HG03064 (cell line): ENCODE results near the gene PSEN2.
"Not testable (repeated sequence)": the region's sequence is repeated elsewhere in the genome, so short reads cannot be mapped to it uniquely, and the experiment has no call there.

ENCODE experiments used
- ATAC-seq: cut with Tn5 transposase; IDR thresholded peaks from one replicate; pipeline ENCODE4 v1.9.1; 2021; ENCODE audit warnings: low read depth; ENCODE audit not compliant: unreplicated experiment

PSEN2 gene

DNA sequence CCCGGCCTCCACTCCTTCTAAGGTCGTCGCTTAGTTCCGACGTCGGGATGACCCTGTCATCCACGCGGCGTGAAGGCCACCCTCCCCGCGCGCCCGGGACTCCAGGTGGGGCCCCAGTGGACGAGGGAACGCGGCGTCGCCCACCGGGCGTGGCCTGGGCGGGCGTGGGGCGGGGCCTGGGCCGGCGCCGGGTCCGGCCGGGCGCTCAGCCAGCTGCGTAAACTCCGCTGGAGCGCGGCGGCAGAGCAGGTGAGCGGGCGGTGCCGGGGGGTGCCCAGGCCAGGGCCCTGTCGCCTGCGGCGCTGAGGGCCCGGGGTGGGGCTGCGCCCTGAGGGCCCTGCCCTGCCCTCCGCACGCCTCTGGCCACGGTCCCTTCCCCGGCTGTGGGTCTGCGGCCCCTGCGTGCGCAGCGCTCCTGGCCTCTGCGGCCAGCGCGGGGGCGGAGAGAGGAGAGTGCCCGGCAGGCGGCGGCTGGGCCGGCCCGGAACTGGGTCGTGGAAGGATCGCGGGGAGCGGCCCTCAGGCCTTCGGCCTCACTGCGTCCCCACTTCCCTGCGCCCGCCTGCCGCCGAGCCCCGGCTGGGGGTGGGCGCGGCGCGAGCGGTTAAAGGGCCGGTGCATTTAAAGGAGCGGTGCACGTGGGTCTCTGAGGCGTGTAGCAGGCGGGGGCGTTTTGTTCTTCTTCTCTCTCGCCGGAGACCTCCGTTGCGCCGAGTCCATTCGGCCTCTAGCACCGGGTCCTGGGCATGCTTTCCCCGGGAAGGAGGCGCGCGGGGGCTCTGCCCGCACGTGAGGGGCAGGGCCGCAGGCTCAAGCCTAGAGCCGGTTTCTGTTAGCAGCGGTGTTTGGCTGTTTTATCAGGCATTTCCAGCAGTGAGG lies at the start of gene PSEN2:
Gene PSEN2, plus strand, starts transcription at position 216 of the 879 bp plus-strand sequence. CDS start 11,292 bp downstream, outside the sequence.
- ATAC-seq: peak; percentile 90

DNA sequence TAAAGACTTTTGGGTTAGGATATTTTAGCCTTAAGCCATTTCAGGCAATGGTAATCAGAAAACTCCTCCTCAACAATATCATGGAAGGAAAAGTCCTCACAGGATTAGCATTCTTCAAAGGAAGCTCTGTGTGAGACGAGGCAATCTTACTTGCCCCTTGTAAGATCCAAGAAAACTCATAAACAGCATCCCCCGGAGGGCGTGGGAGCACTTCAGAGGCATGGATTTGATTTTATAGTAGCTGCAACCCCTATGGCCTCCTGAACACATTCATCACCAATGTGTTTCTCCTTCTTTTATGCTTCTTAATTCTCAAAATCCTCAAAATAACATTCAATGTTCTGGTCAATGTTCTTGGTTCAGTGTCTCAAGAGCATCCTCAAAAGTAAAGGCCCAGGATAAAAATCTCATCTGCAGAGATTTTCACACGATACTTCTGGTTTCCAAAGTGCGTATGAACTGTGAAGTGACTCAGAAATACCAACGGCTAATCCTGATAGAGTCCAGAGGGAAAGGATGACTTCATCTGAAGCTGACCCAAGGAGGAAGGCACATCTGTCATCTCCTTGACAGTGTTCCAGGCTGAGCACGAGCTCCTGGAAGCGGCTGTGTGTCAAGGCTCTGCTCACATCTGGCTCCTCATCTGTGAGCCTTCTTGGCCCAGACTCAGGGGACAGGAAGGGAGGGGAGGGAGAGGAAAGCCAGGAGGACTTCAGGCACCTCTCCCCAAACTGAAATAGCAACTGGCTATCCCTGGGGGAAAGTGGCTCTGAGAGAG lies 49.3 kb upstream of the PSEN2 start:
- no peak for ATAC-seq

DNA sequence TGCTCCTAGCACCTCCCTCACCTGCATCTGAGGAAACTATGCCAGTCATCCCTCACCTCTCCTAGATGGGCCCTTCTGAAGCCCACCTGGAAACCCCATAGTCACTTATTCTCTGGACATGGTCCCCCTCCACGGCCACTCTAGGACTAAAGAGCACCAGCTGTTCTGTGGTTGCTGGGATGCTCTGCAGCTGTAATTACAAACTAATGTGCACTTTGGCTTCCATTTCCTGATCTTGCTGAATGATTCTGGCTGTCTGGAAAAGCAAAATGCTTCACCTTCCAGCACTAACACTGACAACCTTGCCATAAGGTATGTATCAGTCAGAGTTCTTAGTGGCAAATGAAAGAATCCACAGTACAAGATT lies 48.7 kb upstream of the PSEN2 start:
- ATAC-seq: no peak

DNA sequence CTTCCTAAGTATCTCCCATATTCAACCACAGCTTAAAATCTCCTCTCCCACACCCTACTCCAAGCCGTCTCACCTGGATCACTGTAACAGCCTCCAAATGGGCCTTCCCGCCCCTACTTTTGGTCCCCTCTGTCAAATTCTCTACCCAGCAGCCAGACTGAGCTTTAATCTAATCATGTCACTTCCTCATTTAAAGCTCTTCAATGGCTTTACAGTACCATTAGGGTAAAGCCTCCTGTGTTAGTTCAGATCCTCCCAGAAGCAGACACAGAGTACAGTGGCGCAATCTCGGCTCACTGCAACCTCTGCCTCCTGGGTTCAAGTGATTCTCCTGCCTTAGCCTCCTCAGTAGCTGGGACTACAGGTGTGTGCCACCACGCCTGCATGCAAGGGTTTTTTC lies 46.8 kb upstream of the PSEN2 start:
- ATAC-seq: no peak

DNA sequence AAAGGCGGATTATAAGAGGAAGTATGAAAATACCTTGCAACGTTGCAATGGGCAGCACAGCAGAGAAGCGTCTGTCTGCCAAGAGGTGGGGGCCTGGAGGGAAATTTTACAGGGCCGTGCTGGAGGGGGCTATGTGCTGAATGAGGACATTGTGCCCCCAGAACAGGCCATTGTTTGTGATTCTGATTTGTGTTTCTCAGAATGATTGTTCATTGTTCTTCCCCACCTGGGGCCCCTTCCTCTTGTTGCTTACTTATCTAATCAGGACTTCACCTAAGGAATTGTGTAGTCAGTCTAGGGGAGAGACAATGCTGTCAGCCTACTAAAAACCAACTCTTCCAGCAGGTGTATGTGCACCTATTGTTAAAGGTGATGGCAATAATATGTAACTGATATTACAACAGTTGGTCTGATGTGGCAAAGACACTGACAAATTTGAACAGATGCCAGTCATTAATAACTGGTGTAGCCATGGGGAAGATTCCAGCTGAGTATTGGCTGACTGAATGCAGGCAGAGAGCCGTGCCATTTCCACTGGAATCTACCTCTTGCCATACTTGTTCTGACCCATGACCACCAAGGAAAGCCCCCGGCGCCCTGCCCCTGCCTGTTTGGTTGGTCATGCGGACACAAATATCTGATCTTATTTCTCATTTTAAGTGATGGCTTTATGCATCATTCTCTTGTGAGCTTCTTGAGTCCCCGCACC lies 45.2 kb upstream of the PSEN2 start:
- ATAC-seq: no peak

DNA sequence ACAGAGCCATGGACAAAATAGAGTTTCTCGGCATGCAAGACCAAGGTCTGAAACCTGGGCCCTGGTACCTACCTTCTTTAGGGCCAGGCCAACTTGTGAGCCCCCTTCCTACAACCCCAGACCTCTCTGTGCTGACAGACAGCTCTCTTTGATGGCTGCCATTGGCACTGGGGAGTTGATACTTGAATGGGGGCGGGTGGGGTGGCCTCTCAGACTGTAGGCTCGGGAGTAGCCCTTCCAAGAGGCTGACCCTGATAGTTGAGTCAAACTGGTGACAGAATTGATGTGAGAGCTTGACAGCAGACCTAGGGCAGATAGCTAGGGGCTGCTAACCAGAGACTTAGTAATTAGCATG lies 44.7 kb upstream of the PSEN2 start:
- no peak for ATAC-seq

DNA sequence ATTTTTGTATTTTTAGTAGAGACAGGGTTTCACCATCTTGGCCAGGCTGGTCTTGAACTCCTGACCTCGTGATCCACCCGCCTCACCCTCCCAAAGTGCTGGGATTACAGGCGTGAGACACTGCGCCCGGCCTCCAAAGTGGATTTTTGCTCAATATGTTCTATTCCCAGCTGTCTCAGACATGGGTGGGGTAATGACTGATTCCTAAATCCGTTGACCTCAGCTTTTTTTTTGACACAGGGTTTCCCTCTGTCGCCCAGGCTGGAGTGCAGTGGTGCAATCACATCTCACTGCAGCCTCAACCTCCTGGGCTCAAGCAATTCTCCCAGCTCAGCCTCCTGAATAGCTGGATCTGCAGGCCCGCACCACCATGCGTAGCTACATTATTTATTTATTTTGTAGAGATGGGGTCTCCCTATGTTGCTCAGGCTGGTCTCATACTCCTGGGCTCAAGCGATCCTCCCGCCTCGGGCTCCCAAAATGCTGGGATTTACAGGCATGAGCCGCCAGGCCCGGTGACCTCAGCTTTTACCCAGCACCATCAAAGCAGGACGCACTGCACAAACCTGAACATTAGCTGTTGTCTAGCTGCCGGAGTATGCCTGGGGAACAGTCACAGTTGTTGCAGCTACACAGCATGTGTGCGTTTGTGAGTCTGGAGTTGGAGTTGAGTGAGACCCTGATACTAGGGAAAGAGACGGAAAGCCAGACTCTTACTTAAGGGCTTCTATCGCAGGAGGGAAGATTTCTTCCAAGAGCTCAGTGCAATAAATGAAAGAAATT lies 43.7 kb upstream of the PSEN2 start:
- no peak for ATAC-seq

DNA sequence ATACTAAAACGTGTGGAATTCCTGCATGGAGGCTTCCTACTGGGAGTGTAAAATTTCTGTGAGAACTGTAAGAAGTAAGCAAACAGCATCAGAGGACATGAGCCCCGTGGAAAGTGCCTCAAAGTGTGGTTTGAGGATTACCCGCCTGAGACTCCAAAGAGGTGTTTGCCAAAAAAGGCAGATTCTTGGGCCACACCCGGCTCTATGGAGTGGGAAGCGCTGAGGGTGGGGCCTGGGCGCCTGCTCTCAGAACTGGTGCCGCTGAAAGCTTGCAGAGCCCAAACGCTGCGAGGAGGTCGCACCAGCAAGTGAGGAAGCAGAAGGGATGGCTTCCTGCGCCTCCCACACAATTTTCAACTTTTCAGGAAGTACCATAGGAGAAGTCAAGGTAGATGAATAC lies 43.0 kb upstream of the PSEN2 start:
- ATAC-seq: no peak

DNA sequence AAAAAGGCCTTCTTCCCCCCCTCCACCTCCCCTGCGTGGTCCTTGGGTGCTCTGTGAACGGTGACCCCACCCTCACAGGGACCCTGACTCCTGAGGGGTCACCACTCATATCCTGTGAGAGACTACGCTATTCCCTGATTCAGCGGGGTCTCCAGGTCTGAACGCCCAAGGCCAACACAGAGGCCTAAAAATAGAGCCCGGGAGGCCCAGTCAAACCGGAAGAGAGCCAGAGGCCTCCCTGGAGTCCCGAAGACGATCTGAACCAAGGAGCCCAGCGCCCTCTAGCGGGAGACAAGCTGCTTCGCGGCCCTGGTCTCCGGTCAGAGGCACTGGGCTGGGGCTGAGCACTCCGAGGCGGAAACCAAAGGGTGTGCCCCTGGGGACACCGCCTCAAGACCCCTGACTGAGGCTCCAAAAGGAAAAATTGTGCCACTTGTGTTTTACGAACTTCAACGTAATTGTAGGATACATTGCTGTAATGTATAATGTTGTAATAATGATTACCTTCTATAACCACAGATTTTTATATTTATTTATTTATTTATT lies 42.4 kb upstream of the PSEN2 start:
- peak; percentile 94 for ATAC-seq

DNA sequence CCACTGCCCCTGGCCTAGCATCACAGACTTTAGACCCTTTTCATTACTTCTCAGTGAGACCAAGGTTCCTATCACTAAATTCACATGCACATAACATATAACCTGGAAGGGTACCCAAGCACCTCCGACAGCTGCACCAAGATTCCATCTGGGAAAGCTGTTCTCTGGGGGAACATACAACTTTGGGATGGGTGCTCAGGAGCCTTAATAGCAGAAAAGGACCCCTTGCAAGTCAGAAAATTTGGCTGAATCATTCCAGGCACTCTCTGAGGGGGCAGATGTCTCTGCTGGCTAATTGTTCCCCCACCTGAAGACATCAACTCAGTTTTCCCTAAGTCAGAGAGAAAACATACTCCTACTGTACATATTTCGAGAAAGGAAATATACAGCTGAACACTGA lies 41.3 kb upstream of the PSEN2 start:
- ATAC-seq: no peak

DNA sequence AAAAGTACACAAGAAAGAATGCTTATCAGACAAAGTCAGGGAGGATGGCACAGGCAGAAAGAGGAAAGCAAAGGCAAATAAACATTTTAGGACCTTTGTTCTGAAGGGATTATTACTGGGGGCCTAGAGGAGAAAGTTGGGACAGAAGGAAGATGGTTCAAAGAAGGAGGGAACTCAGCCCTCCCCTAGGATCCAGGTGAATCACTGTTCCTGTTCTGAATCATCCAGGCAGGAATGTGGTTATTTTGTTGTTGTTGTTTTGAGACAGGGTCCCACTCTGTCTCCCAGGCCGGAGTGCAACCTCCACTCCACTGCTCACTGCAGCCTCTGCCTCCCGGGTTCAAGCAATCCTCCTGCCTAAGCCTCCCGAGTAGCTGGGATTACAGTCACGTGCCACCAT lies 38.5 kb upstream of the PSEN2 start:
- ATAC-seq: no peak

DNA sequence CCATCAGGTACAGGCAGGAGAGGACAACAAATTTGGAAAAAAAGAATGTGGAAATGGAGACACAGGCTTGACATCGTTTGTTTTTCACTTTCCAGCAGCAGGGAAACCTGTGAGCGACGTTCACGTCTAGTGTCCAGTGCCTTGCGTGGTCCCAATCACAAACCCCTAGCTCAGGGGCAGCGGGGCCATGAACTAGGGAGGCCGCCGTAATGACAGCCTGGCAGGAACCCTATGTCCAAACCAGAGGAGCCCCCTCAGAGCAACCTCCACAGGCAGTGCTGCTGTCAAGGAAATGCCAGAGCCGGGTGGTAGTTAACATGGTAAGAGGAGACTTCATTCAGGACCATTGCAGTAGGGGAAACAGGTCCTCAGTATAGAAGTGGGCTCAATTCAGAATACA lies 37.8 kb upstream of the PSEN2 start:
- no peak for ATAC-seq

DNA sequence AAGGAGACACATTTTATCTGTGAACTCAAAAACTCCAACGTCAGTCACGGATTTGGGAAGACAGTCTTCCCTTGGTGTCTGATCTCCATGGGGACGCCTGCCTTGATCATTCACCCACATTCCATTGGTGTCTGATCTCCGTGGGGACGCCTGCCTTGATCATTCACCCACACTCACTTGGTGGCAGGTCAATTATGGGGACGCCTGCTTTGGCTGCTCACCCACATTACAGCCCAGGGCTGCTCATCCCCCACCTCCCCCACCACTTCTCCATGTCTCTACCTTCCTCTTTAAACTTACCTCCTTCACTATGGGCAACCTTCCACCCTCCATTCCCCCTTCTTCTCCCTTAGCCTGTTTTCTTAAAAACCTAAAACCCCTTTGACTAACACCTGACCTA lies 36.2 kb upstream of the PSEN2 start:
- ATAC-seq: not testable (repeated sequence)

DNA sequence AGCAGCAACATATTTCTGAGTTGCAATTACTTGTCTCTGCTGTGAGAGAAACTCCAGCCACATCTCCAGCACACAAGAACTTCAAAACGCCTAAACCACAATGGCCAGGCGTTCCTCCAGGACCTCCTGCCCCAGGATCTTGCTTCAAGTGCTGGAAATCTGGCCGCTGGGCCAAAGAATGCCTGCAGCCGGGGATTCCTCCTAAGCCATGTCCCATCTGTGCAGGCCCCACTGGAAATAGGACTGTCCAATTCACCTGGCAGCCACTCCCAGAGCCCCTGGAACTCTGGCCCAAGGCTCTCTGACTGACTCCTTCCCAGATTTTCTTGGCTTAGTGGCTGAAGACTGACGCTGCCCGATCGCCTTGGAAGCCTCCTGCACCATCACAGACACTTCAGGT lies 35.0 kb upstream of the PSEN2 start:
- ATAC-seq: not testable (repeated sequence)

DNA sequence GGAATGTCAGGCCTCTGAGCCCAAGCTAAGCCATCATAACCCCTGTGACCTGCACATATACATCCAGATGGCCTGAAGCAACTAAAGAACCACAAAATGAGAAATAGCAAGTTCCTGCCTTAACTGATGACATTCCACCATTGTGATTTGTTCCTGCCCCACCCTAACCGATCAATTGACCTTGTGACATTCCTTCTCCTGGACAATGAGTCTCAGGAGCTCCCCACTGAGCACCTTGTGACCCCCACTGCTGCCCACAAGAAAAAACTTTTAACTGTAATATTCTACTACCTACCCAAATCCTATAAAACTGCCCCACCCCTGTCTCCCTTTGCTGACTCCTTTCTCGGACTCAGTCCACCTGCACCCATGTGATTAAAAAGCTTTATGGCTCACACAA lies 32.5 kb upstream of the PSEN2 start:
- ATAC-seq: not testable (repeated sequence)

DNA sequence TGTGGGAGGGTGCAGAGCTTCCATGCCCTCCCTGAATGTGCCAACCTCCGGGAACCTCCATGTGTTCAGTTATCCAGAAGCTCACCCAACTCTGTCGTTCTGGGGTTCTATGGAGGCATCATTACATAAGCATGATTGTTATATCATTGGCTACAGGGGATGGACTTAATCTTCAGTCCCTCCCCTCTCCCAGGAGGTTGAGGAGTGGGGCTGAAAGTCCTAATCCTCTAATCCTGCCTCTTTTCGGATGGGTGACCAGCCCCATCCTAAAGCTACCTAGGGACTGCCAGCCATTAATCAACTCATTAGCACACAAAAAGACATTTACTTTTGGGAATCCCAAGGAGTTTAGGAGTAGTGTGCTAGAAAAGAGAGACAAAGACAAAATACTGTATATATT lies 32.0 kb upstream of the PSEN2 start:
- ATAC-seq: no peak

DNA sequence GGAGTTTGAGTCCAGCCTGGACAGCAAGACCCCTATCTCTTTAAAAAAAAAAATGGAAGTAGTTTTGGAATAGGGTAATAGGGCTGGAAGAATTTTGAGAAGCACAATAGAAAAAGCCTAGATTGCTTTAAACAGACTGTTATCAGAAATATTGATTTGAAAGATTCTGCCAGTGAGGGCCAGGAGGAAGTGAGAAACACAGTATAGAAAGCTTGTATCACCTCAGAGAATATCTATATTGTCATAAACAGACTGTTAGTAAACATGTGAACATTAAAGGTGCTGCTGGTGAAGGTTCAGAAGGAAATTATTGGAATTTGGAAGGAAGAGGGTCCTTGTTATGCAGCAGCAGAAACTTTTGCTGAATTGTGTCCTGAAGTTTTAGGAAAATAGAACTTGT lies 24.8 kb upstream of the PSEN2 start:
- ATAC-seq: no peak

DNA sequence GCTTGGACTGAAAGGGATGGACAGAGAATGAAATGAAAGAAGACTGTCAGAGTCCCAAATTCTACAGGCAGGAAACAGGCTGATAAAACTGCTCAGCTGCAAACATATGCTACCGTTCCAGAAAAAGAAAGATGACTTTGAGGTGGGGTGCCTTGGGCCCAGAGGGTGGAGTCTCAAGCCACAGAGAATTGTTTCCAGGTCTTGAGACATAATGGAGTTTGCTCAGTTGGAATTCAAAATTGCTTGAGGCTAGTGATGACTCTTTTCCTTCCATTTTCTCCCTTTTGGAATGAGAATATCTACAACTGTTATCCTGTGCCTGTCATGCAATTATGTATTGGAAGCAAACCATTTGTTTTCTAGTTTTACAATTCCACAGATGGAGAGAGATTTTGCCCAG lies 23.6 kb upstream of the PSEN2 start:
- no peak for ATAC-seq

DNA sequence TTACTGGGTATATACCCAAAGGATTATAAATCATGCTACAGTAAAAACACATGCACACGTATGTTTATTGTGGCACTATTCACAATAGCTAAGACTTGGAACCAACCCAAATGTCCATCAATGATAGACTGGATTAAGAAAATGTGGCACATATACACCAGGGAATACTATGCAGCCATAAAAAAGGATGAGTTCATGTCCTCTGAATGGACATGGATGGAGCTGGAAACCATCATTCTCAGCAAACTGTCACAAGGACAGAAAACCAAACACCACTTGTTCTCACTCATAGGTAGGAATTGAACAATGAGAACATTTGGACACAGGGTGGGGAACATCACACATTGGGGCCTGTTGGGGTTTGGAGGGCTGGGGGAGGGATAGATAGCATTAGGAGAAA lies 15.9 kb upstream of the PSEN2 start:
- ATAC-seq: not testable (repeated sequence)

DNA sequence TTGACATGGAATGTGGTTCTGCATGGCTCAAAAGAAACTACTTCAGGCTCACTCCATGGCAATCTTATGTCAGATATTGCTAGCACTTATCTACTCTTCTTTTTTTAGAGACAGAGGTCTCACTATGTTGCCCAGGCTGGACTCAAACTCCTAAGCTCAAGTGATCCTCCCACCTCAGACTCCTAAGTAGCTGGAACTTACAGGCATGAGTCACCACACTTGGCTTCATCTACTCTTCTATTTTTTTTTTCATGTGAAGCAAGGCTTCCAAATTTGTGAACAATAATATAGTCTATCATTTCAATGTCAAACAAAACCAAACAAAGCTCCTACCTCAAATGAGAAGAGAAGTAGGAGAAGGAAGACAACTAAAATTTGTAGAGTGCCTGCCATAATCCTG lies 7.5 kb upstream of the PSEN2 start:
- no peak for ATAC-seq
